Thymus (tissue), 11 donors: ENCODE measurements around the gene C22orf39. TPM values are rescaled to one million over a fixed set of nuclear protein-coding genes. Genes with fewer than 3 reads are reported as not detected.

ENCODE experiments used
- DNase-seq, 9 donors: peaks; one replicate each; pipeline ENCODE4 v3.0.0-alpha.2; 2013; ENCODE audit warnings: low spot score in 9 of 9, low read depth in 6 of 9, missing footprints in 1 of 9
- H3K27ac ChIP-seq, 2 donors: one replicate each; pipeline ENCODE4 v1.5.1; 2013; ENCODE audit warnings: control low read depth in 1 of 2, low read depth in 1 of 2, low read length in 1 of 2, mild to moderate bottlenecking in 1 of 2, moderate library complexity in 1 of 2
- H3K27me3 ChIP-seq, 2 donors: one replicate each; pipeline ENCODE4 v1.5.1; 2013; ENCODE audit warnings: low read length in 1 of 2; ENCODE audit not compliant: control insufficient read depth in 2 of 2, insufficient read depth in 1 of 2
- H3K36me3 ChIP-seq, 2 donors: one replicate each; pipeline ENCODE4 v1.5.1; 2013; ENCODE audit warnings: low read length in 1 of 2, mild to moderate bottlenecking in 1 of 2, moderate library complexity in 1 of 2; ENCODE audit not compliant: control insufficient read depth in 2 of 2, insufficient read depth in 2 of 2
- H3K4me1 ChIP-seq, 2 donors: one replicate each; pipeline ENCODE4 v1.5.1; 2013; ENCODE audit warnings: low read length in 2 of 2; ENCODE audit not compliant: control insufficient read depth in 2 of 2, insufficient read depth in 2 of 2
- H3K4me3 ChIP-seq, 2 donors: one replicate each; pipeline ENCODE4 v1.5.1; 2013; ENCODE audit warnings: low read length in 2 of 2, control low read depth in 1 of 2, mild to moderate bottlenecking in 1 of 2
- H3K9me3 ChIP-seq, 2 donors: one replicate each; pipeline ENCODE4 v1.5.1; 2013; ENCODE audit warnings: low read length in 1 of 2, mild to moderate bottlenecking in 1 of 2; ENCODE audit not compliant: control insufficient read depth in 2 of 2, insufficient read depth in 1 of 2
- WGBS: extraction: QIAGEN DNeasy Blood & Tissue Kit; methylation state at CpG from one replicate; pipeline ENCODE4 v1.1.7; 2013; 5-methylcytosine and 5-hydroxymethylcytosine counted together
- polyA plus RNA-seq: library from polyadenylated mRNA; stranded (reverse); fragments of 200-250 nt; gene quantifications from one replicate; pipeline ENCODE4 v1.2.3, GENCODE V29; 2013
- total RNA-seq: library from RNA; stranded (reverse); fragments of 120-200 nt; gene quantifications from one replicate; pipeline ENCODE4 v1.2.4, GENCODE V29; 2013
- donor health status: healthy.

The C22orf39 gene
- total and polyA plus RNA-seq, 2 donors = 34.5 to 43.4 TPM

DNA sequence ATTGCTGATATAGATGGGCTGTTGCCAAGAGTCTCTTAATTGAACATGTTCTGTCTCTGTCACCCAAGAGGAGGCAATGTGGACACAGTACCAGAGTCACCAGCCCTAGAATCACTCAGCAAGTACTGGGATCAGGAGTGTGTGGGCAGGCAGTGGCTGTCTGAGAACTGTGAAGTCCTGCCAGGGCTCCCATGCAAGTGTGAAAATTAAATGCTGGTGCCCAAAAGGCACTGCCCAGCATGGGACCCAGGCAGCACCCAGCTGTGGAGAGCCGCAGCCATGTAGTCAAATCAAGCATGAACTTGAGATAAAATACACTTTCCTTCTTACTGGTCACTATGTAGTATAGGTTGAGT lies 35.8 kb downstream of the C22orf39 start:
- Histone ChIP-seq H3K27ac (no peak overlapping the region), H3K9me3 (no peaks in the 10 kb centered on the region), H3K27me3 (no peaks in the 10 kb centered on the region), H3K4me1 (peaks cover 0 to 18% of the 10 kb centered on the region in 2 donors), H3K36me3 (peaks cover 25 to 51% of the 10 kb centered on the region in 2 donors), H3K4me3 (no peak overlapping the region)
- DNase-seq = no peak
- WGBS = 100% methylated on average over 1 of the region's 1 CpG

DNA sequence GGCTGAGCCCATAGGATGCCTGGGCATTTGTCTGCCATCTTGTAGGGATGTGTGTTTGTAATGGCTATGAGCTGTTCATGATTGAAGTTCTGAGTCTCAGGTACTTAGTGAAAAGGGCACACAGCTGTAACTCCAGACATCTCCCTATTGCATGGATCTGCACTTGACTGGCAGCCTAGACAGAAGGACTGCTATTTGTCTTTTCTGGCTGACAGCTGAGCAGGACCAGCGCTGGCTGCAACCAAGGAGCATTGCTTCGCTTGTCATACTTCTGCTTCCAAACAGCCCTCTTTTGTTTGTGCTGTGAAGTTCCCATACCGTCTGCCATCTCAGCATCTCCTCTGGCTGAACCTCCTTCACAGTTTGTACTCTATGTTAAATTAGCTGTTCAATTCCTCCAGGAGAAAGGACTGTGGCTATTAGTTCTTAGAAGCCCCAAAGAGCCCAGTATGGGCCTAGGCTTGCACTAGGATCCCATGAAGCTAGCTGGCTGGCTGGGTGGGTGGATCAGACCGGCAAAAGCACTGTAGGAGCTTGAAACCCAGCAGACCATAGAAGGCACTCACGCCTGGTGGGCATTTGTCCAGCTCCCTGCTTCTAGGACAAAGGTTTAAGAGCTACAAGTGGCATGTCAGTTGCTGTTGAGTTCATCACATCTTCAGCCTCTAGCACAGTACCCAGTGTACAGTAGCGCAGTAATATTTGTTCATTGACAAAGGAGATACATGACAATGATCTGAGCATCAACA lies 36.4 kb downstream of the C22orf39 start:
- no peaks in the 10 kb centered on the region for H3K27me3 ChIP-seq
- no peak overlapping the region for H3K27ac ChIP-seq
- H3K36me3 ChIP-seq = peaks cover 29 to 56% of the 10 kb centered on the region in 2 donors

DNA sequence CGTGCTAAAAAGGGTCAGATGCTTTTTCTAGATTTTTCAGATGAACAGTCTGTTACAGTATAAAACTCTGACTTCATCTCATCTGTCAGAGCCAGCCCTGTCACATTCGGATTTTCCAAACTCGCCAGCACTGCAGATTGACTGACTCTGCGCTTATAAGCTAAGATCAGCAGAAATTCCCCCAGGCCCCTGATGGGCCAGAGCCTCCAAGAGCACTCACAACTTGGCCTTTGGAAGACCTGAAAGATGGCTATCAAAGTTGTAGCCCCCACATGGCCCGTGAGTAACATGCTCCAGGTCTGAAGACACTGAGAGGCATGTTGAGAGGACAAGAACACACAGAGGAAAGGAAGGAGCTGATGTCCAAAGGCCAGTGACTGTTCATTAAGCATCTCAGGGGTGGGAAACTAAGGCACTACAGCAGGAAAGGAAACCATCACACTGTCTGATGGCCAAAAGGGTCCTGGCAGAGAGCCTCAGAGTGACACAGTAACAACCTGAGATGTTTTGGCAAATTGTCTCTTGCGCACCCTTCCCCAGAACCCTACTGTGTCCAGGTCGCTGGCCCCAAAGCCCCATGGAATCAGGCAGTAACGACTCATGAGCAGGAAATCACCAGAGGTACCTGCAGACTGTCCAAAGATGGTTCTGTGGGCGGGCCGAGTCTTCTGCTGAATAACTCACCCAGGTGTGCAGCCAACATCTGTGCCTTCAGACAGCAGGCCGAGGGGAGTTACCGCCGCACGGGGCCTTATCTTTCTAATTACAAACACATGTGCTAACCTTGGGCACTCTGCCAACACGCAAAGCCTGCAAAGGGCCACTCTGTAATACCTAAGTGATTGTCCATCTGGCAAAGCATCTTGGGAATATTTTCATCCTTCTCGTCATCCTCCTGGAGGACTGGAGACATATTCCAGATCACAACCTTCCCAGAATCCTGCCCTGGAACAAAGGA lies 39.6 kb downstream of the C22orf39 start:
- no peak for DNase-seq
- Histone ChIP-seq H3K9me3 (no peaks in the 10 kb centered on the region), H3K36me3 (peaks cover 49 to 78% of the 10 kb centered on the region in 2 donors), H3K4me3 (no peak overlapping the region), H3K27me3 (no peaks in the 10 kb centered on the region), H3K27ac (no peak overlapping the region), H3K4me1 (peaks cover 0 to 9% of the 10 kb centered on the region in 2 donors)
- 96% methylated on average over 16 of the region's 16 CpGs for WGBS

More for the DNA sequence above, 36.4 kb downstream of the C22orf39 start:
- DNase-seq = no peak
- WGBS = 96% methylated on average over 6 of the region's 6 CpGs
- Histone ChIP-seq H3K9me3 (no peaks in the 10 kb centered on the region), H3K4me1 (peaks cover 0 to 18% of the 10 kb centered on the region in 2 donors), H3K4me3 (no peak overlapping the region)

DNA sequence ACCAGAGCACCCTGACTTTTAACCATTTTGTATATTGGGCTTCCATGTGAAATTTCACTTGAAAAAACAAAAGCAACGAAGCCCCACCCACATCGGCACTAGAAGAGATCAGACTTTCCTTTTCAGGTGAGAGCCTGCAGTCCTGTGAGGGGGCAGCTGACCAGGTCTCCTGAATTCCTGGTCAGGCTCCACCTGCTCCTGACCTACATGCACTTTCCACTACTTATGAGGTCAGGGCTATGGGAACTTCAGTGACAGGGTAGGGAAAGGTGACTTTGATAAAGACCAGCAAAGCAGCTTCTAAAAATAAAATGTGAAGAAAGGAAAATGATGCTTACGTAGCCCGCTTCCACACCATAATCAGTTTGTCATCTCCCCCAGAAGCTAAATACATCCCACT lies 40.7 kb downstream of the C22orf39 start:
- Histone ChIP-seq H3K27ac (no peak overlapping the region), H3K36me3 (peaks cover 51 to 85% of the 10 kb centered on the region in 2 donors), H3K9me3 (no peaks in the 10 kb centered on the region)

DNA sequence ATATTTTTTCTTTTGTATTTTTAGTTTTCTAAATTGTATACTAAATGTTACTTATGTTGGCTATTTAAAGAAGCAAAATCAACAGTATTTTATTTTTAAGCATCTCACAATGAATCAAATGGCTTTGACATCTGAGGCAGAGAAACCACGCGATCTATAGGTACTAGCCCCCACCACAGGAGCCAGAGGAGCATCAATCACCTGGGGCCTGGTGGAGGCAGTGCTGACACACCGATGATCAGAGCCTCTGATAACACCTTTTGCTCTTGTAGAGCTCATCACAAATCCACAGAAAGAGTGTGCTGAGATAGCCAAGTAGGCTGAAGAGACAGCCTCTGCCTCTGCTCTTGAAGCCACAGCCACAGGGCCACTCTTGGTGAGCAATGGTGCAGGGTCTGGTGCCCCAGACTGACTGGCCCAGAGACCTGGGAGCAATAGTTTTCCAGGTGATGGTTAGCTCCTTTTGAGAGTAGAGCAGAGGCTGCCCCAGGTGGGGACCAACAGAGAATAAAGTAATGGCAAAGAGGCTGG lies 41.2 kb downstream of the C22orf39 start:
- peaks cover 56 to 86% of the 10 kb centered on the region in 2 donors for H3K36me3 ChIP-seq
- H3K9me3 ChIP-seq = no peaks in the 10 kb centered on the region
- H3K4me3 ChIP-seq = no peak overlapping the region
- H3K4me1 ChIP-seq = peaks cover 0 to 2% of the 10 kb centered on the region in 2 donors
- 88% methylated on average over 3 of the region's 3 CpGs for WGBS
- H3K27me3 ChIP-seq = no peaks in the 10 kb centered on the region
- DNase-seq = peak in 3 of 9 donors; percentile 36 to 59 (median 43)
- no peak overlapping the region for H3K27ac ChIP-seq

More for the DNA sequence above, 40.7 kb downstream of the C22orf39 start:
- no peak overlapping the region for H3K4me3 ChIP-seq
- WGBS = 98% methylated on average over 4 of the region's 4 CpGs
- peaks cover 0 to 2% of the 10 kb centered on the region in 2 donors for H3K4me1 ChIP-seq
- DNase-seq = no peak
- H3K27me3 ChIP-seq = no peaks in the 10 kb centered on the region

DNA sequence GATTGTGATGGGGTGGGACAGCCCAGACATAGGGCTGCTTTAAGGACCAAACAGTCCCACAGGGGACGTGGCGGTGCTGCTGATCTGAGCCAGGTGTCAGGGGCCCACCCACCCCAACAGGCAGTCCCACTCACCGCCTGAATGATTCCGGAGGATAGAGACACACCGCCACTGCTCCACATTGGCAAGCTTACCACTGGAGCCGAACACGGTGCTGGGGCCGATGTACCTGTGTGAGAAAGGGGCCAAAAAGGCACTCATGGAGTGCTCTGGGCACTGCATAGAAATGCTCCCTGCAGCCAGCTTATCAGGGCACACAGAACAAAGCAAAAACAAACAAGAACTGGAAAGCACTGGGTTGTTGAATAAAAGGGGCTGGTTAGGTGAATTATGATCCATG lies 41.9 kb downstream of the C22orf39 start:
- H3K27me3 ChIP-seq = no peaks in the 10 kb centered on the region
- H3K4me3 ChIP-seq = no peak overlapping the region
- WGBS = 98% methylated on average over 8 of the region's 8 CpGs
- H3K9me3 ChIP-seq = no peaks in the 10 kb centered on the region
- no peak overlapping the region for H3K27ac ChIP-seq
- H3K4me1 ChIP-seq = no peaks in the 10 kb centered on the region
- DNase-seq = no peak
- H3K36me3 ChIP-seq = peaks cover 63 to 85% of the 10 kb centered on the region in 2 donors

DNA sequence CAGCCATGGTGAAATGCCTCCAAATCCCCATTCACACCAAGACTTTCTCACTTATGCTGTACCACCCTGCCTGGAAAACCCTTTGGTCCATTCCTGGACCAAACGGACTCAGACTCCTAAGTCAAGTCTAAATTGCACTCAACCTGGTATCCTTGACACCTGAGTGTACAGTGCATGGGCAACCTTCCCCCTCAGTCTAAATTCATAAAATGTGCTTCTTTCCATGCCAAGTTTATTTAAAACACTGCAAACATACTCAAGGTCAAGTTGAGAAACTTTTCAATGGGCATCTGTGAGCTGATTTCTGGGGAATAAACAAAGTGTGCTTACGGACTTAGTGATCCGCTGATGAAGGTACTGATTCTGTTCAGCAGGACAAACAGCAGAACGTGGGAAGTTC lies 42.4 kb downstream of the C22orf39 start:
- WGBS = 96% methylated on average over 4 of the region's 4 CpGs

DNA sequence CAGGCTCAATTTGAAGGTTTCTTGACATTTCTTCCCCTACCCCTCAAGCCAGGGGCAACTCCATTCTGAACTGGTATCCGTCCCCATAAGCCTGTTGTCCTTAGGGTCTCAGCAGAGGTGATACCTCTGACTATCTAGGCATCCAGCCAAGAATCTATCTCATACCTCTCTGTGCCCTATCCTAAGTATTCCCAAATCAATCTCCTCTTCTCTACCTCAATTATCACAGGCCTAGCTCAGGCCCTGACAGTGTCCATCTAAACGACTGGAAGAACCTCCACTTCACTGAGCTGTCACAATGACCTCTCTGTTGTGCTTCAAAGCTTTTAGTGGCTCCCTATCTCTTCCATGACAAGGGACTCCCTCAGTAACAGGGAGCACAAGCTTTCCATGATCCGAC lies 42.8 kb downstream of the C22orf39 start:
- H3K9me3 ChIP-seq = no peaks in the 10 kb centered on the region
- H3K36me3 ChIP-seq = peaks cover 60 to 81% of the 10 kb centered on the region in 2 donors
- WGBS = 97% methylated on average over 3 of the region's 3 CpGs

More for the DNA sequence above, 42.4 kb downstream of the C22orf39 start:
- H3K27me3 ChIP-seq = no peaks in the 10 kb centered on the region
- no peak overlapping the region for H3K27ac ChIP-seq
- H3K36me3 ChIP-seq = peaks cover 64 to 82% of the 10 kb centered on the region in 2 donors
- no peaks in the 10 kb centered on the region for H3K4me1 ChIP-seq
- no peaks in the 10 kb centered on the region for H3K9me3 ChIP-seq
- no peak overlapping the region for H3K4me3 ChIP-seq
- DNase-seq = no peak

More for the DNA sequence above, 42.8 kb downstream of the C22orf39 start:
- H3K27ac ChIP-seq = no peak overlapping the region
- H3K4me1 ChIP-seq = no peaks in the 10 kb centered on the region
- H3K27me3 ChIP-seq = no peaks in the 10 kb centered on the region
- no peak for DNase-seq
- H3K4me3 ChIP-seq = no peak overlapping the region
